ENCODE data around the gene PLEKHD1.

GRCh38 chr14:69530095-69530494, 45.6 kb downstream of the PLEKHD1 start:
- no peak for TF ChIP-seq POLR2A (IDR thresholded peaks at IDR 0.05; ENCODE audit: low read length)
- TF ChIP-seq GATA1 (IDR thresholded peaks at IDR 0.05; ENCODE audit: low read depth, low read length): no peak

All from erythroblast (primary cell).